ENCODE results near the gene LEF1.

Gene LEF1

GRCh38 chr4:107999932-108000539, 168.7 kb downstream of the LEF1 start:
- no peak for DNase-seq (ENCODE audit: low read depth in 2 of 2)

GRCh38 chr4:107997794-107998193, 170.9 kb downstream of the LEF1 start:
- no peak for DNase-seq (ENCODE audit: low read depth in 2 of 2)

Measured in stimulated activated CD4-positive, alpha-beta T cell treated with anti-CD3 and anti-CD28 coated beads, Interleukin-15, amount 100 ng/mL, for 48 hours (primary cell).